Heart left ventricle (tissue), 16 donors: ENCODE results near the gene ZNF526. TPM values are rescaled to one million over a fixed set of nuclear protein-coding genes. Genes with fewer than 3 reads are reported as not detected.

Experiments
- ATAC-seq, 4 donors: fragments of 200-7000 bp; cut with Tn5 transposase; one replicate each; pipeline ENCODE4 v1.9.1; 2020 to 2022; ENCODE audit warnings: moderate library complexity in 4 of 4, mild to moderate bottlenecking in 3 of 4, moderate number of reproducible peaks in 1 of 4
- DNase-seq, 5 donors: peaks; one replicate each; pipeline ENCODE4 v3.0.0-alpha.2; 2020
- H3K27ac ChIP-seq, 12 donors: fragments of 200-600 bp; sonication (generic) in 4 of 12; one replicate each; pipeline versions ENCODE4 v1.5.0 to v1.8.0; 2016 to 2022; ENCODE audit warnings: mild to moderate bottlenecking in 2 of 12
- H3K27me3 ChIP-seq, 9 donors: fragments of 200-600 bp; sonication (generic) in 2 of 9; one replicate each; pipeline versions ENCODE4 v1.5.1 to v1.8.0; 2016 to 2022; ENCODE audit warnings: mild to moderate bottlenecking in 3 of 9
- H3K36me3 ChIP-seq, 9 donors: fragments of 200-600 bp; sonication (generic) in 2 of 9; one replicate each; pipeline versions ENCODE4 v1.5.0 to v1.8.0; 2018 to 2022; ENCODE audit warnings: mild to moderate bottlenecking in 2 of 9
- H3K4me1 ChIP-seq, 12 donors: fragments of 200-600 bp; sonication (generic) in 4 of 12; one replicate each; pipeline versions ENCODE4 v1.5.0 to v1.8.0; 2016 to 2022; ENCODE audit warnings: mild to moderate bottlenecking in 3 of 12
- H3K4me3 ChIP-seq, 12 donors: fragments of 200-600 bp; sonication (generic) in 4 of 12; one replicate each; pipeline versions ENCODE4 v1.5.0 to v1.8.0; 2017 to 2022; ENCODE audit warnings: mild to moderate bottlenecking in 9 of 12, moderate library complexity in 4 of 12
- H3K9me3 ChIP-seq, 12 donors: fragments of 200-600 bp; sonication (generic) in 4 of 12; one replicate each; pipeline versions ENCODE4 v1.5.0 to v1.8.0; 2016 to 2022; ENCODE audit warnings: mild to moderate bottlenecking in 1 of 12
- POLR2A ChIP-seq, 2 donors: fragments of 450-650 bp; IDR thresholded peaks; one replicate each; pipeline ENCODE4 v1.6.1; 2017; ENCODE audit warnings: antibody characterized with exemption in 2 of 2, mild to moderate bottlenecking in 2 of 2, moderate library complexity in 2 of 2
- WGBS, 4 donors: extraction: QIAGEN DNeasy Blood & Tissue Kit in 2 of 4; methylation state at CpG; one replicate each; pipeline versions ENCODE4 v1.1.5 to v1.1.7; 2013 to 2018; 5-methylcytosine and 5-hydroxymethylcytosine counted together
- intact Hi-C, 10 donors: fragments of 100-400 bp; cut with DNase I; formaldehyde crosslinking; loops; one replicate each; pipeline versions ENCODE4 v1.11.1 to v1.14.2; 2022
- polyA plus RNA-seq, 2 donors: library from polyadenylated mRNA; stranded (reverse); fragments of 200-250 nt; gene quantifications; one replicate each; pipeline ENCODE4 v1.2.3, GENCODE V29; 2013
- total RNA-seq, 9 donors: library from RNA; depleted of rRNA in 2 of 9; stranded (reverse); fragments of >200 nt in 2 of 9; fragmentation: NEBNext Ultra II Directional in 3 of 9; extraction: Animal tissue kit (Norgen Biotek cat#: 25700) in 3 of 9; gene quantifications; one replicate each; pipeline versions ENCODE4 v1.1.0 to v1.2.4, GENCODE V29; 2016 to 2023
- TF ChIP-seq, protein P1 (sequence below), 12 donors: fragments of 200-600 bp; sonication (generic) in 4 of 12; IDR thresholded peaks; one replicate each; pipeline versions ENCODE4 v1.5.0 to v1.8.0; 2018 to 2022; ENCODE audit warnings: antibody characterized with exemption in 12 of 12, mild to moderate bottlenecking in 5 of 12
- donor health status: ischemic (EF 13 %, LVEDD 7.1; RV severe dilation, severe dysfunction).
- donor health status: healthy with polysubstance abuse.
- donor health status: DM: no; HTN: yes; CAD: no.
- donor health status: DM: no; HTN: no; CAD: no.
- donor health status: ischemic (EF 25% LVEDD 6.9; RV normal size, moderate dysfunction).
- donor health status: ischemic (EF 25% LVEDD 5.7; RV mildly dilated, moderate dysfunction).
- donor health status: healthy.
- donor health status: DM: yes; HTN: yes; CAD: no.
- donor health status: ischemic (EF 35%, LVEDD 5.7; RV mildly dilated, moderate dysfunction).
- donor health status: nonischemic (EF 11% LVEDD 7.7; RV severe dilation, severe dysfunction).
- donor health status: DM: yes; HTN: yes; CAD: no.
- donor health status: PGD.
- donor health status: ischemic (EF 29% LVEDD 5.4; RV normal size, mild dysfunction).
- donor health status: nonischemic (EF 23%, LVEDD 6.1; RV moderate dilation, normal function).

The ZNF526 gene
- total and polyA plus RNA-seq, 11 donors, result 3.3 to 7.2 (median 5.4) TPM

DNA sequence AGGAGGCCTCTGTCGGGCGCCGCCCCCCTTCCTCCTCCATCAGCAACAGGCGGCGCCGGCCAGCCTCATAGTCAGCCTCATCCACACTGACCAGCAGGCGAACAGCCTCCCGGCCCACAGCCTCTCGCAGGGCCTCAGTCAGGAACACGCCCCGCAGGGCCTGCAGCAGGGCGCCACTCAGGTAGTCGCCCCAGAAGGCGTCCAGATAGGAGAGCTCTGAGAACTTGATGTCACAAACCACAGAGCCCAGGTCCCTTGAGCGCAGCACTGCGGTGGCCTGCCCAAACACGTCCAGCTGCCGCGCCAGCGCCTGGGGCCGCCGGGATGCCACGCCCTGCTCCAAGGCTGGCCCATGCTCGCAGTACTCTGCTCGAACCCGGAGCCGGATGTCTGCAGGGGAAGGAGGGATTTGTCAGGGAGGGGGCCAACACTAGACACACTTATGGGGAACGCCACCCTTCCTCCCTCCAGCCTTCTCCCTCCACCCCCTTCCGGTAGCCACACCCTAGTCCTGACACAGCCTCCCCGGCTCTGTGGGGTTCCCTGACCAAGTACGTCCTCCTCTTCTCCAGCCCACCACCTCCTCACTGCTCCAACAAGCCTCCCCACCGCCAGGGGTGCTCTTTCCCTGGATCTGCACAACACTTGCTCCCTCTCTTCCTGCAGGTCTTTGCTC lies 20.5 kb upstream of the ZNF526 start:
- H3K4me3 ChIP-seq, result peak overlapping the region in 2 of 12 donors; percentile 7 to 46
- peaks cover 0 to 67% (median 47%) of the 10 kb centered on the region in 9 donors for H3K36me3 ChIP-seq
- no peaks in the 10 kb centered on the region for H3K27me3 ChIP-seq
- no peaks in the 10 kb centered on the region for H3K9me3 ChIP-seq
- WGBS, 4 donors, result 68 to 82% (median 79%) methylated on average over 12 to 32 of the region's 32 CpGs
- TF ChIP-seq POLR2A (IDR thresholded peaks at IDR 0.05), result no peak
- TF ChIP-seq, protein P1, sequence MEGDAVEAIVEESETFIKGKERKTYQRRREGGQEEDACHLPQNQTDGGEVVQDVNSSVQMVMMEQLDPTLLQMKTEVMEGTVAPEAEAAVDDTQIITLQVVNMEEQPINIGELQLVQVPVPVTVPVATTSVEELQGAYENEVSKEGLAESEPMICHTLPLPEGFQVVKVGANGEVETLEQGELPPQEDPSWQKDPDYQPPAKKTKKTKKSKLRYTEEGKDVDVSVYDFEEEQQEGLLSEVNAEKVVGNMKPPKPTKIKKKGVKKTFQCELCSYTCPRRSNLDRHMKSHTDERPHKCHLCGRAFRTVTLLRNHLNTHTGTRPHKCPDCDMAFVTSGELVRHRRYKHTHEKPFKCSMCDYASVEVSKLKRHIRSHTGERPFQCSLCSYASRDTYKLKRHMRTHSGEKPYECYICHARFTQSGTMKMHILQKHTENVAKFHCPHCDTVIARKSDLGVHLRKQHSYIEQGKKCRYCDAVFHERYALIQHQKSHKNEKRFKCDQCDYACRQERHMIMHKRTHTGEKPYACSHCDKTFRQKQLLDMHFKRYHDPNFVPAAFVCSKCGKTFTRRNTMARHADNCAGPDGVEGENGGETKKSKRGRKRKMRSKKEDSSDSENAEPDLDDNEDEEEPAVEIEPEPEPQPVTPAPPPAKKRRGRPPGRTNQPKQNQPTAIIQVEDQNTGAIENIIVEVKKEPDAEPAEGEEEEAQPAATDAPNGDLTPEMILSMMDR (IDR thresholded peaks at IDR 0.05), result peak in 1 of 12 donors; percentile 21
- intact Hi-C loops, result no loop called here
- DNase-seq (peak in 4 of 5 donors; percentile 46 to 79 (median 61)), ATAC-seq (peak in 3 of 4 donors; percentile 49 to 73 (median 52))
- H3K27ac ChIP-seq, result peak overlapping the region in 4 of 12 donors; percentile 16 to 97 (median 32)
- peaks cover 0 to 70% (median 12%) of the 10 kb centered on the region in 12 donors for H3K4me1 ChIP-seq

DNA sequence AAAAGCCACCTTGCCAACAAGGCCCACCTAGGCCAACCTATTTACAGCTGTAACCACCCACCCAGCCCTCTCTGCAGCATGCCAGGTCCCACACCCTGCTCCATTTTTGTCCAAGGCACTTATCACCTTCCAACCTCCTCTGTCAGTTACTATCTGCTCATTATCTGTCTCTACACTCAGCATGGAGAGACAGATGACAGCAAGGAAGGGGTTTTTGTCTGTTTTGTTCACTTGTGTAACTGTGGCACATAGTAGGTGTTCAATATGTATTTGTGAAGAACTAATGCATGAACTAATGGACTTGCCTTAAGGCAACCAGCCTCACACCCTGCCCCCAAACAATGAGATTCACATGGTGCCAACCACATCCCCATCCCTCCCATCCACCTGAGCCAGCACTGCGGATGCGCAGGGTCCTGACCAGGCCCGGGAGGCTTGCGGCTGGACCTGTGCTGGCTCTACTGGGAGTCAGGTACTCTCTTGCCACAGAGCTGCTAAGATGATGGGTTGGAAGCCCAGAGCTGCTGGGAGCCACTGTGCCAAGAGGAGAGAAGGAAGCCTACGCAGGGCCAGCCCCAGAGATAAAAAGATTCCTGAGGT lies 19.9 kb upstream of the ZNF526 start:
- intact Hi-C loops, result no loop called here
- Histone ChIP-seq H3K36me3 (peaks cover 0 to 73% (median 52%) of the 10 kb centered on the region in 9 donors), H3K4me3 (peak overlapping the region in 1 of 12 donors; percentile 46), H3K4me1 (peaks cover 0 to 70% (median 12%) of the 10 kb centered on the region in 12 donors), H3K27ac (peak overlapping the region in 4 of 12 donors; percentile 10 to 97 (median 27)), H3K27me3 (no peaks in the 10 kb centered on the region), H3K9me3 (no peaks in the 10 kb centered on the region)
- no peak for DNase-seq
- 83 to 96% (median 90%) methylated on average over 4 to 5 of the region's 5 CpGs for whole genome bisulfite sequencing, 4 donors
- TF ChIP-seq, protein P1 (IDR thresholded peaks at IDR 0.05), result no peak
- TF ChIP-seq POLR2A (IDR thresholded peaks at IDR 0.05), result no peak
- no peak for ATAC-seq

DNA sequence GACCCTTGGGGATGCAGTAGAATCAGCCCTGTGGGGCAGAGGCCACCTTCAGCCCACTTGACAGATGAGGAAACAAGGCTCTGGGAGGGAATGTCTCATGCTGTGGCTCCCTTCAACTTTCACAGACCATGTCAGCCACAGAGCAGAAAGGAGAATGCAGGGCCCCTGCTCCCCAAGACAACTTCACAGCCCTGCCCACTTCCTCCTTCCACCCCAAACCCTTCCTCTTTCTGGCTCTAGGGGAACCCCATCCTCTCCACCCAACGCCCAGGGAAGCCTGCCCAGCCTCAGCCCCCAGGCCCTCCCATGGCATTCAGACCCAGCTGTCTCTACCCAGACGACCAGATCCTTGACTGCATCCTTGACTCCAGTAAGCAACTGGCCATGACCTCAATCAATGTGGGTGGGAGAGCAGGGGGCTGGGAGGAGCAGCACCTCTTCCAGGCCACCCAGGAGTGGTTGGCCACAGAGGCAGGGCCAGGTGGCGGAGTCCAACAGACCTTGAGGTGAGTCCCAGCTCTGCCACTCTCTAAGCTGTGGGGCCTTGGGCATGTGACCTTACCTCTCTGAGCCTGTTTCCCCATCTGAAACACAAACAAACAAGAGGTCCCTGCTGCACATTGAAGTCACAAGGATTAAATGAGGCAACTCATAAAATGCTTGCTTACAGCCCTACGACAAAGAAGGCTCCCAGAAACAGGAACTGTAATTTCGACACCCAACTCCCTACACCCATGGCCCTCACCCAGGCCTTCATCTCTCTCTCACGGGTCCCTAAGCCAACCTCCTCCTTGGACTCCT lies 18.4 kb upstream of the ZNF526 start:
- Histone ChIP-seq H3K27me3 (no peaks in the 10 kb centered on the region), H3K27ac (peak overlapping the region in 6 of 12 donors; percentile 30 to 97 (median 52)), H3K36me3 (peaks cover 0 to 88% (median 66%) of the 10 kb centered on the region in 9 donors), H3K4me1 (peaks cover 0 to 71% (median 12%) of the 10 kb centered on the region in 12 donors), H3K4me3 (peak overlapping the region in 1 of 12 donors; percentile 44), H3K9me3 (no peaks in the 10 kb centered on the region)
- WGBS, 4 donors, result 73 to 90% (median 77%) methylated on average over 6 of the region's 6 CpGs
- no peak for TF ChIP-seq POLR2A (IDR thresholded peaks at IDR 0.05)
- TF ChIP-seq, protein P1 (IDR thresholded peaks at IDR 0.05), result no peak
- ATAC-seq, result peak; percentile 41 to 75 (median 60)
- DNase-seq, result peak in 4 of 5 donors; percentile 42 to 80 (median 51)
- intact Hi-C loops, result no loop called here
